BJ (cell line): ENCODE data around the gene KCNQ1OT1. TPM values are rescaled to one million over a fixed set of nuclear protein-coding genes. Genes with fewer than 3 reads are reported as not detected.

Experiments
- CTCF ChIA-PET: fragments of 350-600 bp; formaldehyde crosslinking; extraction: SDS; loops from one replicate; lab custom pipeline; 2021; ENCODE audit warnings: antibody characterized with exemption, inconsistent platforms; lab: Yijun Ruan, JAX
- POLR2A ChIA-PET: fragments of 300-600 bp; sonication (Branson Sonifier 250); formaldehyde crosslinking; extraction: SDS; loops from one replicate; lab custom pipeline; 2021; ENCODE audit warnings: antibody characterized with exemption; lab: Charles Lee
- DNase-seq: peaks from one replicate; pipeline ENCODE4 v3.0.0-alpha.2; 2011; ENCODE audit warnings: low read depth
- H3K27me3 ChIP-seq: 2 replicates; pipeline ENCODE4 v1.6.0; 2011; ENCODE audit warnings: low read length; ENCODE audit not compliant: control insufficient read depth, insufficient read depth
- H3K36me3 ChIP-seq: 2 replicates; pipeline ENCODE4 v1.5.1; 2011; ENCODE audit warnings: low read length; ENCODE audit not compliant: control insufficient read depth, insufficient read depth
- H3K4me3 ChIP-seq: 2 replicates; pipeline ENCODE4 v1.5.1; 2011; ENCODE audit warnings: low read depth, mild to moderate bottlenecking, control low read depth, low read length
- polyA plus RNA-seq: library from polyadenylated mRNA; depleted of rRNA; stranded (reverse); fragments of >200 nt; gene quantifications from 2 replicates; pipeline ENCODE4 v1.2.3, GENCODE V29; 2011
- TF ChIP-seq, protein P1 (sequence below): IDR thresholded peaks from 2 replicates; pipeline ENCODE4 v1.5.1; 2011; ENCODE audit warnings: low read depth, mild to moderate bottlenecking, control low read depth, inconsistent platforms, low read length, moderate library complexity; ENCODE audit not compliant: insufficient read depth

KCNQ1OT1 gene
- polyA plus RNA-seq, 1 experiment = 0.16 TPM

GRCh38 chr11:2698386-2699184 is 1.2 kb downstream of the KCNQ1OT1 start:
- Histone ChIP-seq H3K27me3 (0 out of 2 replicates have a peak, but pooled peaks cover 2% of the 10 kb centered on the region), H3K36me3 (no peaks in the 10 kb centered on the region), H3K4me3 (peak overlapping the region; percentile 82)
- TF ChIP-seq, protein P1, sequence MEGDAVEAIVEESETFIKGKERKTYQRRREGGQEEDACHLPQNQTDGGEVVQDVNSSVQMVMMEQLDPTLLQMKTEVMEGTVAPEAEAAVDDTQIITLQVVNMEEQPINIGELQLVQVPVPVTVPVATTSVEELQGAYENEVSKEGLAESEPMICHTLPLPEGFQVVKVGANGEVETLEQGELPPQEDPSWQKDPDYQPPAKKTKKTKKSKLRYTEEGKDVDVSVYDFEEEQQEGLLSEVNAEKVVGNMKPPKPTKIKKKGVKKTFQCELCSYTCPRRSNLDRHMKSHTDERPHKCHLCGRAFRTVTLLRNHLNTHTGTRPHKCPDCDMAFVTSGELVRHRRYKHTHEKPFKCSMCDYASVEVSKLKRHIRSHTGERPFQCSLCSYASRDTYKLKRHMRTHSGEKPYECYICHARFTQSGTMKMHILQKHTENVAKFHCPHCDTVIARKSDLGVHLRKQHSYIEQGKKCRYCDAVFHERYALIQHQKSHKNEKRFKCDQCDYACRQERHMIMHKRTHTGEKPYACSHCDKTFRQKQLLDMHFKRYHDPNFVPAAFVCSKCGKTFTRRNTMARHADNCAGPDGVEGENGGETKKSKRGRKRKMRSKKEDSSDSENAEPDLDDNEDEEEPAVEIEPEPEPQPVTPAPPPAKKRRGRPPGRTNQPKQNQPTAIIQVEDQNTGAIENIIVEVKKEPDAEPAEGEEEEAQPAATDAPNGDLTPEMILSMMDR = 0 out of 2 replicates have a peak, but pooled peaks have one; percentile 5
- POLR2A ChIA-PET = no interaction called here
- CTCF ChIA-PET = interaction anchor here (1.0 kb wide), 1 partner anchor 194 kb away, joined by 4 read pairs; no protein-coding TSS in a partner anchor
- DNase-seq = no peak

- H3K27me3 ChIP-seq = no peaks in the 10 kb centered on the region
- peak overlapping the region; percentile 82 for H3K4me3 ChIP-seq
- TF ChIP-seq, protein P1 = no peak
- no peaks in the 10 kb centered on the region for H3K36me3 ChIP-seq
- CTCF ChIA-PET = no interaction called here
- DNase-seq = no peak
- POLR2A ChIA-PET = no interaction called here
These were observed 1.9 kb downstream of the KCNQ1OT1 start for GRCh38 chr11:2697866-2698265.

GRCh38 chr11:2696455-2696854 is 3.3 kb downstream of the KCNQ1OT1 start:
- DNase-seq = no peak
- ChIA-PET CTCF (no interaction called here), POLR2A (no interaction called here)
- H3K4me3 ChIP-seq = no peak overlapping the region
- TF ChIP-seq, protein P1 = no peak
- no peaks in the 10 kb centered on the region for H3K36me3 ChIP-seq
- no peaks in the 10 kb centered on the region for H3K27me3 ChIP-seq

GRCh38 chr11:2694995-2695939 is 4.5 kb downstream of the KCNQ1OT1 start:
- no peak overlapping the region for H3K4me3 ChIP-seq

More at GRCh38 chr11:2694995-2695939, 4.5 kb downstream of the KCNQ1OT1 start:
- TF ChIP-seq, protein P1 = no peak
- ChIA-PET POLR2A (no interaction called here), CTCF (interaction anchor here (1.3 kb wide), 1 partner anchor 192 kb away, joined by 4 read pairs; no protein-coding TSS in a partner anchor)
- Histone ChIP-seq H3K36me3 (no peaks in the 10 kb centered on the region), H3K27me3 (no peaks in the 10 kb centered on the region)
- DNase-seq = no peak
